Uterus (tissue), 4 donors: Measurements from ENCODE around the gene RAB11FIP3. TPM values are rescaled to one million over a fixed set of nuclear protein-coding genes. Genes with fewer than 3 reads are reported as not detected.

Experiments used
- DNase-seq, 2 donors: peaks; one replicate each; pipeline ENCODE4 v3.0.0-alpha.2; 2019 to 2020
- H3K27ac ChIP-seq, 2 donors: fragments of 200-600 bp; sonication (generic); 1 replicate in 1 of 2; 2 replicates in 1 of 2; pipeline ENCODE4 v1.5.1; 2016 to 2018
- H3K27me3 ChIP-seq, 2 donors: fragments of 200-600 bp; sonication (generic); one replicate each; pipeline ENCODE4 v1.5.1; 2018 to 2019; ENCODE audit warnings: control low read depth in 1 of 2
- H3K36me3 ChIP-seq, 2 donors: fragments of 200-600 bp; sonication (generic); one replicate each; pipeline ENCODE4 v1.5.1; 2019; ENCODE audit warnings: control low read depth in 1 of 2
- H3K4me1 ChIP-seq, 2 donors: fragments of 200-600 bp; sonication (generic); one replicate each; pipeline ENCODE4 v1.5.1; 2018 to 2019; ENCODE audit warnings: control low read depth in 1 of 2
- H3K4me3 ChIP-seq, 2 donors: fragments of 200-600 bp; sonication (generic); 1 replicate in 1 of 2; 2 replicates in 1 of 2; pipeline ENCODE4 v1.5.1; 2018 to 2019; ENCODE audit warnings: mild to moderate bottlenecking in 1 of 2
- H3K9me3 ChIP-seq, 2 donors: fragments of 200-600 bp; sonication (generic); one replicate each; pipeline ENCODE4 v1.5.1; 2019; ENCODE audit warnings: control low read depth in 1 of 2
- CTCF ChIP-seq, 4 experiments: fragments of 200-600 bp in 2 of 4; fragments of 450-650 bp in 2 of 4; sonication (generic) in 2 of 4; IDR thresholded peaks; one replicate each; pipeline ENCODE4 v1.5.1; 2016 to 2019; ENCODE audit warnings: antibody characterized with exemption in 4 of 4, mild to moderate bottlenecking in 2 of 4, moderate library complexity in 1 of 4
- POLR2A ChIP-seq, 2 donors: fragments of 450-650 bp; IDR thresholded peaks; one replicate each; pipeline ENCODE4 v1.6.1; 2016; ENCODE audit warnings: antibody characterized with exemption in 2 of 2, mild to moderate bottlenecking in 1 of 2, moderate library complexity in 1 of 2
- intact Hi-C: fragments of 100-400 bp; cut with DNase I; formaldehyde crosslinking; loops from one replicate; pipeline ENCODE4 v1.15.1; 2023; ENCODE audit warnings: low total_unique reads
- total RNA-seq, 4 donors: library from RNA; depleted of rRNA in 3 of 4; stranded (reverse); fragments of >200 nt in 3 of 4; gene quantifications; one replicate each; pipeline versions ENCODE4 v1.1.0 to v1.2.4, GENCODE V29; 2014 to 2023
- donor health status: DM: yes; HTN: yes; CAD: no.

The RAB11FIP3 gene
- total RNA-seq, 4 donors from 2014 or later = 10.5 to 75.0 (median 49.4) TPM

GRCh38 chr16:523097-523741, 97.8 kb downstream of the RAB11FIP3 start:
- Histone ChIP-seq H3K27ac (no peak overlapping the region), H3K36me3 (no peaks in the 10 kb centered on the region), H3K4me3 (no peak overlapping the region), H3K27me3 (no peaks in the 10 kb centered on the region), H3K4me1 (peaks cover 3 to 13% of the 10 kb centered on the region in 2 donors), H3K9me3 (no peaks in the 10 kb centered on the region)
- no peak for DNase-seq
- TF ChIP-seq CTCF (IDR thresholded peaks at IDR 0.05) (no peak), POLR2A (IDR thresholded peaks at IDR 0.05) (no peak)
- intact Hi-C loops = no loop called here

- intact Hi-C loops = no loop called here
- TF ChIP-seq POLR2A (IDR thresholded peaks at IDR 0.05) = no peak
- TF ChIP-seq CTCF (IDR thresholded peaks at IDR 0.05) = no peak
- H3K27ac ChIP-seq = no peak overlapping the region
- H3K9me3 ChIP-seq = no peaks in the 10 kb centered on the region
- H3K27me3 ChIP-seq = no peaks in the 10 kb centered on the region
- no peak for DNase-seq
- H3K4me1 ChIP-seq = peaks cover 3 to 19% of the 10 kb centered on the region in 2 donors
- no peaks in the 10 kb centered on the region for H3K36me3 ChIP-seq
- H3K4me3 ChIP-seq = no peak overlapping the region
Observed at GRCh38 chr16:524274-525040, 99.0 kb downstream of the RAB11FIP3 start.

- intact Hi-C loops = no loop called here
- H3K36me3 ChIP-seq = no peaks in the 10 kb centered on the region
- H3K9me3 ChIP-seq = no peaks in the 10 kb centered on the region
- no peak overlapping the region for H3K27ac ChIP-seq
- TF ChIP-seq CTCF (IDR thresholded peaks at IDR 0.05) (no peak), POLR2A (IDR thresholded peaks at IDR 0.05) (no peak)
- H3K27me3 ChIP-seq = no peaks in the 10 kb centered on the region
- no peak overlapping the region for H3K4me3 ChIP-seq
- H3K4me1 ChIP-seq = peaks cover 3 to 26% of the 10 kb centered on the region in 2 donors
- no peak for DNase-seq
Observed at GRCh38 chr16:525123-525519, 99.7 kb downstream of the RAB11FIP3 start.

- Histone ChIP-seq H3K27ac (peak overlapping the region; percentile 98 to 99), H3K36me3 (no peaks in the 10 kb centered on the region), H3K9me3 (no peaks in the 10 kb centered on the region), H3K27me3 (no peaks in the 10 kb centered on the region), H3K4me3 (peak overlapping the region; percentile 72 to 80), H3K4me1 (peaks cover 3 to 26% of the 10 kb centered on the region in 2 donors)
- no peak for DNase-seq
- no peak for TF ChIP-seq CTCF (IDR thresholded peaks at IDR 0.05)
- no peak for TF ChIP-seq POLR2A (IDR thresholded peaks at IDR 0.05)
- intact Hi-C loops = no loop called here
Observed at GRCh38 chr16:525520-526180, 100.2 kb downstream of the RAB11FIP3 start.
